ENCODE data around the gene GAS7. TPM values are rescaled to one million over a fixed set of nuclear protein-coding genes. Genes with fewer than 3 reads are reported as not detected.
A peak's percentile ranks its signal among the peaks of the same experiment; 100 is the strongest.

Gene GAS7
- total RNA-seq, 6 experiments from 2014 or later: 1.6 to 7.1 (median 2.7) TPM

DNA sequence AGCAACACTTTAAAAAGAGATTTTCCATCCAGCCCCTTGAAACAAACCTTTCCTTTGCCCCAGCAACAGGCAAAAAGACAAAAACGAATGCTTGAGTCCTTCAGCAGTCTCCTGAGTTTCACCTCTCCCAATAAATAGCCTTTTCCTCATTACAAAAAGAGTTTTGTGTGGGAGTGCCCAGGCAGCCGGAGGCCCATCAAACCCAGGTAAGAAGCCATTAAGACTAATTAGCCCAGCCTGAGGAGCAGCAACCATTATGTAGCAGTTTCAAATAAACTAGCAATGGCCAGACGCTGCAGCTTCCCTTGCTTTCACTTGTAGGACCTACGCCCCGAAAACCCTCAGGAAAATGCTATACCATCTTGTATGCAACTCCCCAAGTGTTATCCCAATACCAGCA, 15.6 kb downstream of the GAS7 start:
- no peaks in the 10 kb centered on the region for H3K36me3 ChIP-seq
- no peak overlapping the region for H3K27ac ChIP-seq
- 53% methylated on average over 5 of the region's 5 CpGs for WGBS (ENCODE audit: insufficient coverage, low coverage, low lambda C conversion rate, missing lambda C conversion rate)
- intact Hi-C loops (cut with DNase I): no loop called here
- H3K27me3 ChIP-seq: no peaks in the 10 kb centered on the region
- DNase-seq: no peak
- H3K9me3 ChIP-seq: no peaks in the 10 kb centered on the region
- H3K4me1 ChIP-seq: no peaks in the 10 kb centered on the region
- TF ChIP-seq, protein P1, sequence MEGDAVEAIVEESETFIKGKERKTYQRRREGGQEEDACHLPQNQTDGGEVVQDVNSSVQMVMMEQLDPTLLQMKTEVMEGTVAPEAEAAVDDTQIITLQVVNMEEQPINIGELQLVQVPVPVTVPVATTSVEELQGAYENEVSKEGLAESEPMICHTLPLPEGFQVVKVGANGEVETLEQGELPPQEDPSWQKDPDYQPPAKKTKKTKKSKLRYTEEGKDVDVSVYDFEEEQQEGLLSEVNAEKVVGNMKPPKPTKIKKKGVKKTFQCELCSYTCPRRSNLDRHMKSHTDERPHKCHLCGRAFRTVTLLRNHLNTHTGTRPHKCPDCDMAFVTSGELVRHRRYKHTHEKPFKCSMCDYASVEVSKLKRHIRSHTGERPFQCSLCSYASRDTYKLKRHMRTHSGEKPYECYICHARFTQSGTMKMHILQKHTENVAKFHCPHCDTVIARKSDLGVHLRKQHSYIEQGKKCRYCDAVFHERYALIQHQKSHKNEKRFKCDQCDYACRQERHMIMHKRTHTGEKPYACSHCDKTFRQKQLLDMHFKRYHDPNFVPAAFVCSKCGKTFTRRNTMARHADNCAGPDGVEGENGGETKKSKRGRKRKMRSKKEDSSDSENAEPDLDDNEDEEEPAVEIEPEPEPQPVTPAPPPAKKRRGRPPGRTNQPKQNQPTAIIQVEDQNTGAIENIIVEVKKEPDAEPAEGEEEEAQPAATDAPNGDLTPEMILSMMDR (IDR thresholded peaks at IDR 0.05): no peak
- TF ChIP-seq POLR2A (IDR thresholded peaks at IDR 0.05): no peak
- ATAC-seq: no peak
- no peak overlapping the region for H3K4me3 ChIP-seq

- TF ChIP-seq, protein P1 (IDR thresholded peaks at IDR 0.05): no peak
- intact Hi-C loops (cut with DNase I): no loop called here
- Histone ChIP-seq H3K27ac (no peak overlapping the region), H3K4me1 (no peaks in the 10 kb centered on the region), H3K27me3 (no peaks in the 10 kb centered on the region), H3K4me3 (no peak overlapping the region), H3K36me3 (no peaks in the 10 kb centered on the region), H3K9me3 (no peaks in the 10 kb centered on the region)
- ATAC-seq (peak in 1 of 4 donors; percentile 27), DNase-seq (no peak)
- WGBS (ENCODE audit: insufficient coverage, low coverage, low lambda C conversion rate, missing lambda C conversion rate): 43% methylated on average over 5 of the region's 8 CpGs
Observed at GRCh38 chr17:10178506-10178991, 19.9 kb downstream of the GAS7 start.

DNA sequence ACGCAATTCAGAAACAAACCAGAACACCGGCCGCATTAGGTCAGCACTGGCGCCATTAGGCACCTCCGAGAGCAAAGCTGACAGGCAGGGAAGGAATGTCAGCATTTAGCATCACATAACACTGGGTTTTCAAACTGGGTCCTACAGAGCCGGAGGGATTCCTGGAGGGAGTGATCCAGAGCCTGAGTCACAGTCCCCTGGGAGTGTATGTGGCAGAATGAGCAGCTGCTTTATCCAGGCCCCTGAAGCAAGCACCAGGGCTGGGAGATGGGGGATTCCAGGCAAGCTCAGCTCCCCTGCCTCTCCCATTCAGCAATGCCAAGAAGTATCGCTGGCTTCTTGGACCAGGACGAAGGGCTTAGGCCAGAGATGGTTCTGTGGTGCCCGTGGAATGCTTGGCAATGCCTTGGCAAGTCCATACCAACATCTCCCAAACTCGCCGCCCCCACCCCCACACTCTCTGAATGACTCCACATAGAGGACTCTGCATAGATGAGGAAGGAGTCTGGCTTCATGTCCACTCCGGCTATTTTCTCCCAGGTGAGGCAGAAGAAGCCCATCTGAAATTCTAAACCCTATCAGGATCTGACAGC, 20.4 kb downstream of the GAS7 start:
- WGBS (ENCODE audit: insufficient coverage, low coverage, low lambda C conversion rate, missing lambda C conversion rate): 50% methylated on average over 3 of the region's 12 CpGs
- ATAC-seq: no peak
- TF ChIP-seq, protein P1 (IDR thresholded peaks at IDR 0.05): no peak
- no peak for TF ChIP-seq POLR2A (IDR thresholded peaks at IDR 0.05)

DNA sequence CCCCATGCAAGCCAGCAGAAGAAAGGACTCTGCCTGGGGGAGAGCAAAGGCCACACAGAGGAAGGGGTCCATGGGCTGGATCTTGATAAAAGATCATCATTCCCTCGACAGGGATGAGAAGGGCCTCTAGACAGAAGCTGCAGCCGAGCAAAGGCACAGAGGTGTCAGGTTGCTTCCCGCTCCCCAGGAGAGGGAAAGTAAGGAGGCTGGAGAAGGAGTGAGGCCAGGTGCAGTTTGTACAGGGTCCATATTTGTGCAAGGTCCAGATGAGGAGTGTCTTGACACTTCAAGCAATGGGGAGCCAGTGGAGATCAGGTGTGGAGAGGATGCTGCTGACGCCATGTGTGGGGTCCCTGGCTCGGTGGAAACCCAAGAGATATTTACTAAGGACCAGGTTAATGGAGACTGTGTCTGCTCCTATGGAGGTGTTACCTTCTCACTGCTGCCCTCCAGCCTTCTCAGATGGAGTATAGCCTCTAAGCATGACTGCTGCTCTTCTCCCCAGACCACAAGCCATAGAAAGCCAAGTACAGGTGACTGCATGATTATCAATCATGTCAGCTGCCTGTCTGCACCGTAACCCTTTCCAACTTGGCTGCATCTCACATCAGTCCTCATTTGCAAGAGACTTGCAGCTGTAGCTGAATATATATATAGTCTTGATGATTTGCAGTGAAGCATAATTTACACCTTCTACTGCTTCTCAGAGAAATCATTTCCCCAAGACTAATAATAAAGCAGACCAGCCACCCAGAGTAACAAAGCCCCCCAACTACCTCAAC, 21.1 kb downstream of the GAS7 start:
- H3K4me3 ChIP-seq: no peak overlapping the region
- DNase-seq (no peak), ATAC-seq (no peak)
- H3K9me3 ChIP-seq: no peaks in the 10 kb centered on the region
- TF ChIP-seq, protein P1 (IDR thresholded peaks at IDR 0.05): no peak
- TF ChIP-seq POLR2A (IDR thresholded peaks at IDR 0.05): no peak
- intact Hi-C loops (cut with DNase I): no loop called here
- H3K36me3 ChIP-seq: no peaks in the 10 kb centered on the region
- H3K4me1 ChIP-seq: no peaks in the 10 kb centered on the region
- no peak overlapping the region for H3K27ac ChIP-seq
- H3K27me3 ChIP-seq: no peaks in the 10 kb centered on the region
- 48% methylated on average over 5 of the region's 6 CpGs for WGBS (ENCODE audit: insufficient coverage, low coverage, low lambda C conversion rate, missing lambda C conversion rate)

More for the DNA sequence above, 20.4 kb downstream of the GAS7 start:
- no peak for DNase-seq
- no peaks in the 10 kb centered on the region for H3K4me1 ChIP-seq
- H3K9me3 ChIP-seq: no peaks in the 10 kb centered on the region
- H3K27ac ChIP-seq: no peak overlapping the region
- no peaks in the 10 kb centered on the region for H3K27me3 ChIP-seq
- H3K36me3 ChIP-seq: no peaks in the 10 kb centered on the region
- intact Hi-C loops (cut with DNase I): no loop called here
- H3K4me3 ChIP-seq: no peak overlapping the region
